ENCODE results near the gene RARG. TPM values are rescaled to one million over a fixed set of nuclear protein-coding genes. Genes with fewer than 3 reads are reported as not detected.

RARG gene
- polyA plus RNA-seq, 3 donors = 1.8 to 14.6 (median 2.3) TPM

GRCh38 chr12:53244337-53244736 lies 12.3 kb upstream of the RARG start:
- Histone ChIP-seq H3K27ac (ENCODE audit: low read depth in 1 of 2, low read length in 2 of 2) (no peak overlapping the region), H3K27me3 (ENCODE audit: control insufficient read depth in 2 of 2, insufficient read depth in 2 of 2, low read length in 2 of 2) (peaks cover 0 to 3% of the 10 kb centered on the region in 2 donors), H3K9ac (ENCODE audit: insufficient read depth, low read length, poor library complexity, severe bottlenecking) (no peak overlapping the region), H3K4me2 (replicated peaks; ENCODE audit: extremely low read depth, low read length, poor library complexity, severe bottlenecking) (no peak overlapping the region), H3K36me3 (replicated peaks in 1 of 2; ENCODE audit: control insufficient read depth in 1 of 2, insufficient read depth in 2 of 2, low read length in 2 of 2) (no peaks in the 10 kb centered on the region), H3K79me2 (ENCODE audit: insufficient read depth, low read length) (no peaks in the 10 kb centered on the region), H3K4me1 (ENCODE audit: control insufficient read depth in 1 of 2, insufficient read depth in 2 of 2, low read length in 2 of 2) (peaks cover 8 to 12% of the 10 kb centered on the region in 2 donors), H2AFZ (ENCODE audit: insufficient read depth, low read depth, low read length, poor library complexity, severe bottlenecking) (no peak overlapping the region), H3K9me3 (replicated peaks in 1 of 2; ENCODE audit: control insufficient read depth in 1 of 2, insufficient read depth in 1 of 2, low read length in 2 of 2) (no peaks in the 10 kb centered on the region), H3K4me3 (replicated peaks in 1 of 3; ENCODE audit: low read depth in 2 of 3, low read length in 3 of 3) (no peak overlapping the region), H4K20me1 (ENCODE audit: insufficient read depth, low read length) (no peaks in the 10 kb centered on the region)
- peaks cover 16% of the 10 kb centered on the region for H3K4me1 Mint-ChIP-seq
- no peak overlapping the region for H3K27ac Mint-ChIP-seq
- DNase-seq = no peak
- intact Hi-C loops (cut with micrococcal nuclease) = no loop called here
- H3K27me3 Mint-ChIP-seq (ENCODE audit: low read depth in 3 of 3) = peaks cover 6 to 12% (median 6%) of the 10 kb centered on the region in 3 donors
- WGBS (ENCODE audit: insufficient coverage) = 100% methylated on average over 1 of the region's 1 CpG
- no peak overlapping the region for H3K4me3 Mint-ChIP-seq
- no peak for TF ChIP-seq CTCF (IDR thresholded peaks at IDR 0.05)
- peaks cover 0 to 5% (median 0%) of the 10 kb centered on the region in 7 donors for H3K9me3 Mint-ChIP-seq
- H3K36me3 Mint-ChIP-seq = no peaks in the 10 kb centered on the region

DNA sequence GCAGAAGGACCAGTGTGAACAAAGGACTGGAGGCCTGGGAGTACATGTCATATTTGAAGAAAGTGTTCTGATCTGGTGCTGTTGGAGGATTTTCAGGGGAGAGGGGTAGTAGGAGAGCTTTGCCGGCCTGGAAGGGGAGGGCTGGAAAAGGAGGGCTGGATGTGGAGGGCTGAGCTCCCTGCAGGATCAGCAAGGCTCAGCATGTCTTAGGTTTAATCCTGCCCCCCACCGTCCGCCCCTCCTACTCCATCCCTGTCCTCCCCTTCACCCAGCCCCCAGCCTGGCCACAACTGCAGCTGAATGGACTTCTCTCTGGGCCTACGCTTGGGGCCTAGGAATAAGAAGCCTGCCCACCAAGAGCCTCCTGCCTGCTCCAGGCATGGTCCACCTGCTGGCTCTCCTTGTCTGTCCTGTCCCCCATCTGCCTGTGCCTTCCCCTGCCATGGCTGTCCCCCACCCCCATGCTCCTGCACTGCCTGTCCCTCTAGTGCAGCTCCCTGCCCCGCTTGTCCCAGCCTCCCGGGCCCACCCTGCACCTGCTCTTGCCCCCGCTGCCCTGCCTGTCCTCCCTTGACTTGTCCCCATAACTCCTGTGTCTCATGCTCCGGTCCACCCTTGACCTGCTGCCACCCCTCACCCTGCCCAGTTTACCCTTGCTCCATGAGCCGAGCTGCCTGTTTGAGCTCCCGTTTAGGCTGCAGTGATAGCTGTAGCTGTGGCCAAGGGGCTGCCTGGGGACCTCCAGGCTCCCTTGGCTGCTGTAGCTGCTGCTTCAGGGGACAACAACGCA lies 9.8 kb upstream of the RARG start:
- intact Hi-C loops (cut with micrococcal nuclease) = no loop called here
- no peak overlapping the region for H3K4me3 Mint-ChIP-seq
- 97% methylated on average over 10 of the region's 11 CpGs for WGBS (ENCODE audit: insufficient coverage)

More for the DNA sequence above, 9.8 kb upstream of the RARG start:
- TF ChIP-seq CTCF (IDR thresholded peaks at IDR 0.05) = no peak
- H3K27me3 Mint-ChIP-seq (ENCODE audit: low read depth in 3 of 3) = peaks cover 6 to 15% (median 9%) of the 10 kb centered on the region in 3 donors
- H3K9me3 Mint-ChIP-seq = peaks cover 0 to 5% (median 0%) of the 10 kb centered on the region in 7 donors
- Histone ChIP-seq H3K9me3 (replicated peaks in 1 of 2; ENCODE audit: control insufficient read depth in 1 of 2, insufficient read depth in 1 of 2, low read length in 2 of 2) (no peaks in the 10 kb centered on the region), H3K27me3 (ENCODE audit: control insufficient read depth in 2 of 2, insufficient read depth in 2 of 2, low read length in 2 of 2) (peaks cover 0 to 5% of the 10 kb centered on the region in 2 donors), H3K27ac (ENCODE audit: low read depth in 1 of 2, low read length in 2 of 2) (no peak overlapping the region), H3K4me2 (replicated peaks; ENCODE audit: extremely low read depth, low read length, poor library complexity, severe bottlenecking) (no peak overlapping the region), H2AFZ (ENCODE audit: insufficient read depth, low read depth, low read length, poor library complexity, severe bottlenecking) (no peak overlapping the region), H3K36me3 (replicated peaks in 1 of 2; ENCODE audit: control insufficient read depth in 1 of 2, insufficient read depth in 2 of 2, low read length in 2 of 2) (no peaks in the 10 kb centered on the region), H3K4me3 (replicated peaks in 1 of 3; ENCODE audit: low read depth in 2 of 3, low read length in 3 of 3) (no peak overlapping the region), H3K4me1 (ENCODE audit: control insufficient read depth in 1 of 2, insufficient read depth in 2 of 2, low read length in 2 of 2) (peaks cover 8 to 12% of the 10 kb centered on the region in 2 donors), H4K20me1 (ENCODE audit: insufficient read depth, low read length) (no peaks in the 10 kb centered on the region), H3K79me2 (ENCODE audit: insufficient read depth, low read length) (no peaks in the 10 kb centered on the region), H3K9ac (ENCODE audit: insufficient read depth, low read length, poor library complexity, severe bottlenecking) (no peak overlapping the region)
- no peak for DNase-seq
- no peaks in the 10 kb centered on the region for H3K36me3 Mint-ChIP-seq
- H3K27ac Mint-ChIP-seq = no peak overlapping the region
- H3K4me1 Mint-ChIP-seq = peaks cover 14% of the 10 kb centered on the region

Data from CD14-positive monocyte (primary cell).